Neural cell (in vitro differentiated cells): ENCODE data around the gene NDST1. TPM values are rescaled to one million over a fixed set of nuclear protein-coding genes. Genes with fewer than 3 reads are reported as not detected.

ENCODE experiments used
- H2AFZ ChIP-seq: fragments of 200-600, 300-800 bp; sonication (generic), shearing (Covaris generic); 2 replicates; pipeline ENCODE4 v1.6.0; 2014; ENCODE audit warnings: low read depth, mild to moderate bottlenecking, antibody characterized with exemption, low read length, moderate library complexity
- H3F3A ChIP-seq: fragments of 200-600 bp; shearing (Covaris generic); 2 replicates; pipeline ENCODE4 v1.6.1; 2016; ENCODE audit warnings: mild to moderate bottlenecking, moderate library complexity, mixed read lengths, antibody characterized with exemption, low read length; ENCODE audit not compliant: insufficient read depth, poor library complexity, severe bottlenecking
- H3K27ac ChIP-seq: fragments of 200-600, 300-800 bp; sonication (generic), shearing (Covaris generic); 2 replicates; pipeline ENCODE4 v1.5.1; 2014; ENCODE audit warnings: mild to moderate bottlenecking, low read length, moderate library complexity
- H3K27me3 ChIP-seq: fragments of 300-800, 200-600 bp; sonication (generic), shearing (Covaris generic); 2 replicates; pipeline ENCODE4 v1.6.0; 2014; ENCODE audit warnings: mild to moderate bottlenecking, low read depth, low read length, moderate library complexity; ENCODE audit not compliant: insufficient read depth
- H3K36me3 ChIP-seq: fragments of 300-800, 200-600 bp; sonication (generic), shearing (Covaris generic); 2 replicates; pipeline ENCODE4 v1.5.1; 2014; ENCODE audit warnings: mild to moderate bottlenecking, antibody characterized with exemption, low read length, moderate library complexity; ENCODE audit not compliant: insufficient read depth
- H3K4me2 ChIP-seq: fragments of 300-800, 200-600 bp; sonication (generic), shearing (Covaris generic); 2 replicates; pipeline ENCODE4 v1.6.0; 2014; ENCODE audit warnings: mild to moderate bottlenecking, low read length
- H3K4me3 ChIP-seq: fragments of 300-800, 200-600 bp; sonication (generic), shearing (Covaris generic); 2 replicates; pipeline ENCODE4 v1.5.1; 2014; ENCODE audit warnings: mild to moderate bottlenecking, low read length, moderate library complexity
- H3K79me2 ChIP-seq: fragments of 200-600 bp; shearing (Covaris generic); replicated peaks from 2 replicates; pipeline ENCODE4 v1.6.0; 2014; ENCODE audit warnings: mild to moderate bottlenecking, low read length, moderate library complexity; ENCODE audit not compliant: insufficient read depth
- H3K9ac ChIP-seq: fragments of 300-800, 200-600 bp; sonication (generic), shearing (Covaris generic); 2 replicates; pipeline ENCODE4 v1.6.1; 2016; ENCODE audit warnings: mild to moderate bottlenecking, low read length, mixed read lengths
- H3K9me2 ChIP-seq: fragments of 200-600 bp; shearing (Covaris generic); 2 replicates; pipeline ENCODE4 v1.6.1; 2016; ENCODE audit warnings: mild to moderate bottlenecking, low read length, mixed read lengths; ENCODE audit not compliant: insufficient read depth
- H3K9me3 ChIP-seq: fragments of 200-600, 300-800 bp; sonication (generic), shearing (Covaris generic); 2 replicates; pipeline ENCODE4 v1.6.1; 2016; ENCODE audit warnings: mild to moderate bottlenecking, mixed run types, low read length, moderate library complexity, mixed read lengths
- H4K20me1 ChIP-seq: fragments of 200-600 bp; shearing (Covaris generic); 2 replicates; pipeline ENCODE4 v1.6.1; 2016; ENCODE audit warnings: mild to moderate bottlenecking, mixed run types; ENCODE audit not compliant: insufficient read depth
- CTCF ChIP-seq: fragments of 450-650 bp; IDR thresholded peaks from 2 replicates; pipeline ENCODE4 v1.5.1; 2014; ENCODE audit warnings: antibody characterized with exemption, mild to moderate bottlenecking, moderate library complexity; ENCODE audit not compliant: poor library complexity, severe bottlenecking
- EP300 ChIP-seq: fragments of 450-650 bp; conservative IDR thresholded peaks from 2 replicates; pipeline ENCODE4 v1.6.1; 2014; ENCODE audit warnings: antibody characterized with exemption, mild to moderate bottlenecking, moderate library complexity; ENCODE audit not compliant: poor library complexity, severe bottlenecking
- EZH2 ChIP-seq: fragments of 200-600, 300-800 bp; shearing (Covaris generic), sonication (generic); IDR thresholded peaks from 2 replicates; pipeline ENCODE4 v1.6.1; 2014; ENCODE audit warnings: antibody characterized with exemption, low read length, borderline replicate concordance, mild to moderate bottlenecking; ENCODE audit not compliant: insufficient read depth, poor library complexity, severe bottlenecking
- POLR2AphosphoS5 ChIP-seq: IDR thresholded peaks from 2 replicates; pipeline ENCODE4 v1.6.1; 2012
- RAD21 ChIP-seq: fragments of 450-650 bp; conservative IDR thresholded peaks from 2 replicates; pipeline ENCODE4 v1.6.1; 2014; ENCODE audit warnings: antibody characterized with exemption, mild to moderate bottlenecking, moderate library complexity
- REST ChIP-seq: IDR thresholded peaks from 2 replicates; pipeline ENCODE4 v1.6.1; 2012; ENCODE audit warnings: borderline replicate concordance
- SMC3 ChIP-seq: fragments of 450-650 bp; conservative IDR thresholded peaks from 2 replicates; pipeline ENCODE4 v1.6.1; 2014; ENCODE audit warnings: antibody characterized with exemption, mild to moderate bottlenecking, moderate library complexity; ENCODE audit not compliant: poor library complexity
- TAF1 ChIP-seq: IDR thresholded peaks from 2 replicates; pipeline ENCODE4 v1.6.1; 2012; ENCODE audit warnings: low read depth
- polyA plus RNA-seq: library from polyadenylated mRNA; depleted of rRNA; stranded (reverse); fragments of >200 nt; gene quantifications from 2 replicates; pipeline ENCODE4 v1.2.3, GENCODE V29; 2014

The NDST1 gene
- polyA plus RNA-seq, 1 donor from 2014 or later, result 15.6 TPM

- H3K4me3 ChIP-seq, result no peak overlapping the region
- no peak overlapping the region for H3K27ac ChIP-seq
- no peaks in the 10 kb centered on the region for H3K36me3 ChIP-seq
- H3F3A ChIP-seq, result no peaks in the 10 kb centered on the region
- H3K9ac ChIP-seq, result no peak overlapping the region
- H3K9me2 ChIP-seq, result no peaks in the 10 kb centered on the region
- no peak overlapping the region for H3K4me2 ChIP-seq
- H2AFZ ChIP-seq, result no peak overlapping the region
- no peaks in the 10 kb centered on the region for H3K9me3 ChIP-seq
- H3K79me2 ChIP-seq, result no peaks in the 10 kb centered on the region
- H3K27me3 ChIP-seq, result no peaks in the 10 kb centered on the region
- no peaks in the 10 kb centered on the region for H4K20me1 ChIP-seq
- no peak for TF ChIP-seq TAF1
- no peak for TF ChIP-seq CTCF
- no peak for TF ChIP-seq REST
- TF ChIP-seq EZH2, result no peak
- TF ChIP-seq RAD21, result no peak
These were observed 95.6 kb downstream of the NDST1 start for GRCh38 chr5:150603491-150603890.

- no peaks in the 10 kb centered on the region for H3K27me3 ChIP-seq
- H3K9me3 ChIP-seq, result no peaks in the 10 kb centered on the region
- TF ChIP-seq CTCF (no peak), RAD21 (no peak), EP300 (no peak), SMC3 (no peak), REST (no peak), POLR2AphosphoS5 (no peak)
- no peaks in the 10 kb centered on the region for H4K20me1 ChIP-seq
- no peak overlapping the region for H3K4me2 ChIP-seq
- H3K4me3 ChIP-seq, result no peak overlapping the region
- H3K9me2 ChIP-seq, result no peaks in the 10 kb centered on the region
- no peaks in the 10 kb centered on the region for H3K36me3 ChIP-seq
- no peak overlapping the region for H3K27ac ChIP-seq
- H3F3A ChIP-seq, result no peaks in the 10 kb centered on the region
- H3K9ac ChIP-seq, result no peak overlapping the region
- H3K79me2 ChIP-seq, result no peaks in the 10 kb centered on the region
- no peak overlapping the region for H2AFZ ChIP-seq
These were observed 96.1 kb downstream of the NDST1 start for GRCh38 chr5:150604010-150604409.
